ENCODE measurements around the gene GRID2.

Gene GRID2

DNA sequence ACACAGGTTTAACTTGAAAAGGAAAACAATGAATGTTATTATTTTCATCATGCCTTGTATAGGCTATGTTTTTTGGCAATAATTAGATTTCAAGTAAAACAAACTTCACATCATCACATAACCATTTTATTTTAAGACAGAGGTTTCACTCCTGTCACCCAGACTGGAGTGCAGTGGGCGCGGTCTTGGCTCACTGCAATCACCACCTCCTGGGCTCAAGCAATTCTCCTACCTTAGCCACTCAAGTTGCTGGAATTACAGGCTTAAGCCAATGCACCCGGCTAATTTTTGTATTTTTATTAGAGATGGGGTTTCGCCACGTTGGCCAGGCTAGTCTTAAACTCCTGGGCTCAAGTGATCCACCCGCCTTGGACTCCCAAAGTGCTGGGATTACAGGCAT, 866.2 kb downstream of the GRID2 start:
- no peak for TF ChIP-seq ZFX (IDR thresholded peaks at IDR 0.05)
- TF ChIP-seq, protein P1, sequence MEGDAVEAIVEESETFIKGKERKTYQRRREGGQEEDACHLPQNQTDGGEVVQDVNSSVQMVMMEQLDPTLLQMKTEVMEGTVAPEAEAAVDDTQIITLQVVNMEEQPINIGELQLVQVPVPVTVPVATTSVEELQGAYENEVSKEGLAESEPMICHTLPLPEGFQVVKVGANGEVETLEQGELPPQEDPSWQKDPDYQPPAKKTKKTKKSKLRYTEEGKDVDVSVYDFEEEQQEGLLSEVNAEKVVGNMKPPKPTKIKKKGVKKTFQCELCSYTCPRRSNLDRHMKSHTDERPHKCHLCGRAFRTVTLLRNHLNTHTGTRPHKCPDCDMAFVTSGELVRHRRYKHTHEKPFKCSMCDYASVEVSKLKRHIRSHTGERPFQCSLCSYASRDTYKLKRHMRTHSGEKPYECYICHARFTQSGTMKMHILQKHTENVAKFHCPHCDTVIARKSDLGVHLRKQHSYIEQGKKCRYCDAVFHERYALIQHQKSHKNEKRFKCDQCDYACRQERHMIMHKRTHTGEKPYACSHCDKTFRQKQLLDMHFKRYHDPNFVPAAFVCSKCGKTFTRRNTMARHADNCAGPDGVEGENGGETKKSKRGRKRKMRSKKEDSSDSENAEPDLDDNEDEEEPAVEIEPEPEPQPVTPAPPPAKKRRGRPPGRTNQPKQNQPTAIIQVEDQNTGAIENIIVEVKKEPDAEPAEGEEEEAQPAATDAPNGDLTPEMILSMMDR (conservative IDR thresholded peaks at IDR 0.05) = no peak
- no peak overlapping the region for H3K27ac ChIP-seq

DNA sequence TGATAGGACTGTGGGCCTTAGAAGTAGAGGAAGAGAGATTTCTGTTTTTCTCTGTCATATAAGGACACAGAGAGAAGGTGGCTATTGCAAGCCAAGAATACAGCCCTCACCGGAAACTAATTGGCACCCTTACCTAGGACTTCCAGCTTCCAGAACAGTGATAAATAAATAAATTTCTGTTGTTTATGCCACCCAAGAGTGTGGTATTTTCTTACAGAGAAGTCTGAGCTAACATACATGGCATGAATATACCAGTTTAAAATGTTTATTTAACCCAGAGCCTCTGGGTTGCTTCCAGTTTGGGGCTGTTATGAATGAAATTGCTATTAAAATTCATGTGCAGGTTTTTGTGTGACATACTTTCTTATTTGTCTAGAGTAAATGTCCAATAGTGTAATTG, 870.8 kb downstream of the GRID2 start:
- TF ChIP-seq ZFX (IDR thresholded peaks at IDR 0.05) = no peak
- TF ChIP-seq, protein P1 (conservative IDR thresholded peaks at IDR 0.05) = no peak

DNA sequence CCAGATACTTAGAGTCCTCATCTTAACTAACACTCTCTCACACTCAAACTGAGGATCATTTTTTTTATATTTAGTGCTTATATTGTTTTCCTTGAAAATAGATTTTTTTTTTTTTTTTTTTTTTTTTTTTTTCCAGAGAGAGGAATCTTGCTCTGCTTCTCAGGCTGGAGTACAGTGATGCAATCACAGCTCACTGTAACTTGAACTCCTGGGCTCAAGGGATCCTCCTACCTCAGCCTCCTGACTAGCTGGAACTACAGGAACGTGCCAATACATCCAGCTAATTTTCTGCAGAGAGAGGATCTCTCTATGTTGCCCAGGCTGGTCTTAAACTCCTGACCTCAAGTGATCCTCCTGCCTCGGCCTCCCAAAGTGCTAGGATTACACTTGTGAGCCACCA, 874.5 kb downstream of the GRID2 start:
- no peak for TF ChIP-seq ZFX (IDR thresholded peaks at IDR 0.05)
- TF ChIP-seq, protein P1 (conservative IDR thresholded peaks at IDR 0.05) = no peak
- H3K27ac ChIP-seq = no peak overlapping the region

More for the DNA sequence above, 870.8 kb downstream of the GRID2 start:
- H3K27ac ChIP-seq = no peak overlapping the region

DNA sequence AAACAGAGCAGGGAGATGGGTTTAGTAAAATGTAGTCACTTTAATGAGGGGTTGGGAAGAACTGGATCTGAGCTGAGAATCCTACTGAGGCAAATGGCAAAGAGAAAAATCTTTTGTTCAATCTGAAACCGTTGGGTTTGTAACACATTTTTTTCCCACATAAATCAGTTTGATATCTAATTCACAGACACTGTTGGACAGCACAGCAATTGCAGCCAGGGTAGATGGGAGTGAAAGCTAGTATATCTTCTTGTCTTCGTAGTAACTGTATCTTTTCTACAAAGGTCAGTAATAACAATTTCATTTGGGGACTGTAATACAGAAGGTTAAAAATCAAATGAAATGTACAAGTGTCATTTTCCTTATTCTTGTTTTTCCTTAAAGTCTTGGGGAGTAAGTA, 875.3 kb downstream of the GRID2 start:
- TF ChIP-seq, protein P1 (conservative IDR thresholded peaks at IDR 0.05) = no peak
- no peak for TF ChIP-seq ZFX (IDR thresholded peaks at IDR 0.05)
- H3K27ac ChIP-seq = no peak overlapping the region

DNA sequence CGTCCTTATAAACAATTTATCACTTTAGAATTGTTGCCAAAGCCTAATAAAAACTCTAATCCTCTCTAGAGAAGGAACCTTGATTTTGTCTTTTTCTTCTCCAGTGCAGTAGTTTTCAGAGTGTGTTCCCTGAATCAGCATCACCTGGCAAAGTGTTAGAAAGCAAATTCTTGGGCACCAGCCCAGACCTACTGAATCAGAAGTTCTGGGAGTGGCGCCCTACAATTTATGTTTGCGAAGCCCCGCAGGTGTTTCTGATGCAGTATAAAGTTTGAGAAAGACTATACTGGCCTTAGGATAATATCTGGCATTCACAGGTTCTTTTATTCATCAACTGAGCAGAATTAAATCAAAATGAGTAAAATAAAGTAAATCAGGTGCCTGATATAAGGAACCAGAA, 879.0 kb downstream of the GRID2 start:
- no peak overlapping the region for H3K27ac ChIP-seq
- no peak for TF ChIP-seq ZFX (IDR thresholded peaks at IDR 0.05)
- TF ChIP-seq, protein P1 (conservative IDR thresholded peaks at IDR 0.05) = no peak

DNA sequence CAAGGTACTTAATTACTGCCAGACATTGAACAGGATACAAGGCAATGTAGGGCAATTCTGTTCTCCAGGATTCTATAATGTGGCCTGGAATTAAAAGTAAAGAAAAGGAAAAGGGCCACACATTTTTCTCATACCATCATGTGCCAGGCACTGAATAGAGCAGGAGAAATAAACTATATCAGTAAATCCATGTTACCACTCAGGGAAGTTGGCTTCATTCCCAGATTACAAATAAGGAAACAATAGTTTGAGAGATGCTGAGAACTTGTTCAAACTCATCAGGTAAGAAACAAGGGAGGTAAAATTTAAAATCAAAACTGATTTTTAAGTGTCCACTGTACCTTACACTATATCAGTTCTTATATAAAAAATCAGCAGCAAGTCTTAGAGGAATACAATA, 879.8 kb downstream of the GRID2 start:
- no peak overlapping the region for H3K27ac ChIP-seq

DNA sequence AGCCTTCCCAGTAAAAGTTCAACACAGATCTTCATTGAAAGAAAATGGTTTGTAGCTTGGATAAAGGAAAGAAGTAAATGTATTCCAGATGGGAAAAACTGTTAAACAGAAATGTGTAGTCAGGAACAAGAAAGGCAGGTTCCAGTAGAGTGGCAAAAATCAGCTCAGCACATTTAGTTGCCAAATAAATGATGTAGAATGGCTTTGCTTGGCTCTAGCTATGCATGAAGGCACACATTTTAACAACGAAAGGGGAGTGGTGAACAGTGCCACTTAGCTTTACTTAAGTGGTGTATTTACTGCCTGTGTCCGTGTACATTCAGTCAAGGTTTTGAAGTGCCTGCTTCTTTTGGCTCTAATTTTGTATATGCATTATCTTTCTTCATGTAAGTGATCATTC, 880.3 kb downstream of the GRID2 start:
- no peak overlapping the region for H3K27ac ChIP-seq
- TF ChIP-seq, protein P1 (conservative IDR thresholded peaks at IDR 0.05) = no peak
- no peak for TF ChIP-seq ZFX (IDR thresholded peaks at IDR 0.05)

More for the DNA sequence above, 879.8 kb downstream of the GRID2 start:
- no peak for TF ChIP-seq ZFX (IDR thresholded peaks at IDR 0.05)
- TF ChIP-seq, protein P1 (conservative IDR thresholded peaks at IDR 0.05) = no peak
